DMS79 (cell line): ENCODE measurements around the gene EXOSC10.
"Not testable (repeated sequence)": the region's sequence is repeated elsewhere in the genome, so short reads cannot be mapped to it uniquely, and the experiment has no call there.

Experiments
- DNase-seq: peaks from one replicate; lab custom pipeline; 2025; lab: John Stamatoyannopoulos, UW

EXOSC10 gene

DNA sequence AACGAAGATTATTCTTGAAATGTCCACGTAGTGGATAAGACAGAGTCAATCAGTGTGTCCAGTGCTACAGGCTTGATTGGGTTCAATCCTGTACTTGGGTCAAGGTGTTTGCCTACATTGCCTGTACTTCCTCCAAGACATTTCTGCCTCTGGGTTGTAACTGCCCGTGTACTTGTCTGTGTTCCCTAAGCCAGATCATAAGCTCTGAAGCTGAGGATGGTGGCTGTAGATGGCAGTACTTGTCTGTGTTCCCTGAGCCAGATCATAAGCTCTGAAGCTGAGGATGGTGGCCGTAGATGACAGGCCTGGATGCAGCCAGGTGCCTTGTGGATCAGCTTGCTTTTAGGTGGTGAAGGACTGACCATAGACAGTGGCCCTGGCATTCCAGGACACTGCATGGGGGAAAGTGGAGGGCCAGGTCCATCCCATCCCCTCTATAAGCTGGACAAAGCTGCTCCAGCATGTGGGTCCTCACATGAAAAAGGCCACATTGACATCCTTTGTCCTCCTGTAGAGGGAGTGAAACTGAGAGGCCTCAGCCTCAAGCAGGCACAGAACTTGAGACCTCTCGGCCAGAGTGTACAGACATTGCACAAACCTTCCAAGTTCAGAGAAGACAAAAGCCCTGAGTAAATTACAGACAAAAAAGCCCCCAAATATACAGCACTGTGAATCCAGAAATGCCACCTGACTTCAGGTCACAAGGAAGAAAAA is 37.9 kb downstream of the EXOSC10 start:
- no peak for DNase-seq

DNA sequence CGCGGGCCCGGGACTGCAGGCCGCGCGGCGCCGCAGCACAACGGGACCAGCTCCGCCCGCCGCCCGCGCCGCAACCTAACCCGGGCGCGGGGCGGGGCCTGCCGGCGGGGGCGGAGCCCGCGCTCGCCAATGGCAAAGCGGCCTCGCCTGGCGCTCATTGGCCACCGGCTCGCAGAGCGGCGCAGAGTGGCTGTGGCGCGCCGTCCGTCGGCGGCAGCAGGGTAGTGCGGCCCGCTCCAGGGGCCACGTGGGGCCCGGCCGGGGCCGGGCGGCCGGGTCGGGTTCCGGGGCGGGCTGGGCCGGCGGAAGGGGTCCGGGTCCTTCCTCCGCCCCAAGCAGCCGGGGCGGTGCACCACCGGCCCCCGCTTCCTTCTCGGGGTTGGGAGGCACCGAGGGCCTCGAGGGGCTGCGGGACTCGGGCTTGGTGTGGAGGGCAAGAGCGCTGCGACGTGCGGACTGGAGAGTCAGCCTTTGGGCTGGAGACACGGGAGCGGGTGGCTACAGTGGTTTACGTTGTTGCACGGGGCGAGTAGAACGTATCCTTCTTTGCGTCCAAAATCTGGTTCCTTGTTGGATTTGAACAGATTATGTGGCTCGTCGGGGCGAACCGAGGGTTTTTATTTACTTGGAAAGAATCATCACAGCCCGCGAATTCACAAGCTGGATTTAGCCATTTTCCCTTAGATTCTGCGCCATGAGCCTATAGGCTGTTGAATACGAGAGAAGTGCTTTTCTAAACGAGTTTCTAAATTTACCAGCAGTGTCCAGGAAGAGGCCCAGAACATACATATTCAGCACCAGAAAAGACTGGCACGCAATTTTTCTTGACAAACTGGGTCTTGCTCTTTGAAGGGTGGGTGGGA is 39.5 kb downstream of the EXOSC10 start, which contains the start of gene SRM:
SRM (minus strand) TSS at position 51 of the 863 bp plus-strand sequence. CDS start 75 bp downstream, outside the sequence.
- DNase-seq: peak; percentile 69

DNA sequence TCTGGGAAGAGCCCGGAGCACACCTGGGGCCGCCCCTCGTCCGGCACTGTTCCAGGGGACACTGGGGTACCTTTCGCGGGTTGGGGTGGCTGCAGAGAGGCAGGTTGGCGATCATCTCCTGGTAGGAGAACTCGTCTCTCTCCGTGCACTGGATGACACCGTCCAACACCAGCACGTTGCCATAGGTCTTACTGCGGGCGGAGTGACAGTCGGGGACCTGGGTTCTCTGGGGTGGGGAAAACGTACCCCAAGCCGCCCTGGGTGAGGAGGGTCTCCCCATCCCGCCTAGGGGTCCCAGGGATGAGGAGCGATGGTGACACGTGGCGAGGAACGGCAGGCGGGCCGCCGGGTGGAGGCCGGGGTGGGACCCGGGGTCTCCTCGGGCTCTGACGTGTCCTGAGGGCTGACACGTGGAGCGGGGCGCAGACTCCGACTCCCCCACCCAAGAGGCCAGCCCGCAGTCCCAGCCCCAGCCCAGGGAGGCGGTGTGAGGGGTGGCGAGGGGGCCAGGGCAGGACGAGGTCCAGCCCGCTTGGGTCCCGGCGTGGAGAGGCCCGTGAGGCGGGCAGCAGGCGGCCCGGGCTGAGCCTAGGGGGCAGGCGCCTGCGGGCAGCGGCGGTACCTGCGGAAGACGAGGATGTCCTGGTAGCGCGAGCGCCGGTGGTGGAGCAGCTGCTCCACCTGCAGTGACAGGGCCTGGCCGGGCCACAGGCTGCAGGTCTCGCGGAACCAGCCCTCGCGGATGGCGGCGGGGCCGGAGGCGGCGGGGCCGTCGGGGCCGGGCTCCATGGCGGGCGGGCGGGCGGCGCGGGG is 40.3 kb downstream of the EXOSC10 start:
- no peak for DNase-seq

DNA sequence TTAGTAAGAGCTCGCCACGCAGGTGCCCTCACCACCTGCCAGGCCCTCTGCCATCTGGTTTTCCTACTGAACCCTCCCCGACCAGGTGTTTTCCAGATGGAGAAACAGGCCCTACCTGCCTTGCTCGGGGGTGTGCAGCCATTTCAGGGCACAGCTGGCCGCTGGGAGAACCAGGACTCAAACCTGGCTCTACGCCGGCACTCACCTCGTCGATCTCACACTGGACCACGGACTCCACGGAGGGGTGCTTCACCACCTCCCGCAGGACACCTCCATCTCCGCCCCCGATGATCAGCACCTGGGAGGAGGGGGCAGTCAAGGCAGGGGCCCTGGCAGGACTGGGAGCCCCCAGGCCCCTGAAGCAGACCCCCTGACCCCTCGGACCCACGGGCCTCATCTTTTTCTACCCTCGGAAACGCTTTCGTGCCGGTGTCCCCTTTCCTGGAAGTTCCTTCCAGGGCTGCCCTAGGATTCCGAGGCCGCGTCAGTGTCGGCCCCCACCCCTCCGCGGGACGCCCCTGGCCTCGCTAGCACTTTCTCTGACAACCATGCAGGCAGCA is 41.0 kb downstream of the EXOSC10 start:
- peak; percentile 78 for DNase-seq

DNA sequence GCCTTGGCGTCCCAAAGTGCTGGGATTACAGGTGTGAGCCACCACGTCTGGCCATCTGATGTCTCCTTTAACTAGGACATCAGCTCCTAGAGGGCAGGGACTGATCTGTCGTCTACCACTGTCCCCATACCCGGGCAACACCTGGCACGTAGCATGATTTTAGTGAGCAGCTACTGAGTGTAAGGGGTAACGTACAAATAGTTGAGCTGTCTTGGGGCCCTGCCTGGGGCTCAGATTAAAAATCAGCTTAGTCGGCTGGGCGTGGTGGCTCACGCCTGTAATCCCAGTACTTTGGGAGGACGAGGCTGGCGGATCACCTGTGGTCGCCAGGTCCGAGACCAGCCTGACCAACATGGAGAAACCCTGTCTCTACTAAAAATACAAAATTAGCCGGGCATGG is 41.6 kb downstream of the EXOSC10 start:
- DNase-seq: no peak

DNA sequence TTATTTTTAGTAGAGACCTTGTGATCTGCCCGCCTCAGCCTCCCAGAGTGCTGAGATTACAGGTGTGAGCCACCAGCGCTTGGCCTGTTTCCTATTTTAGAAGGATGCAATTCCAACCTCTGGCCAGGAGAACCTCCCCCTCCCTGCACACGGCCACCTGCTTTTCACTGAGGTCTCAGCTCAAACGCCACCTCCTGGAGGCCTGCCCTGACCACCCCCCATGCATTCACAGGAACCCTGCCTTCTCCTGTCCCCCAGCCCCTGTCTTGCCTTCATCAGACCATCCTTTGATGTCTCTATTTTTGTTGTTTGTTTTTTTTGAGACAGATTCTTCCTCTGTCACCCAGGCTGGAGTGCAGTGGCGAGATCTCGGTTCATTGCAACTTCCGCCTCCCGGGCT is 42.2 kb downstream of the EXOSC10 start:
- DNase-seq: no peak

DNA sequence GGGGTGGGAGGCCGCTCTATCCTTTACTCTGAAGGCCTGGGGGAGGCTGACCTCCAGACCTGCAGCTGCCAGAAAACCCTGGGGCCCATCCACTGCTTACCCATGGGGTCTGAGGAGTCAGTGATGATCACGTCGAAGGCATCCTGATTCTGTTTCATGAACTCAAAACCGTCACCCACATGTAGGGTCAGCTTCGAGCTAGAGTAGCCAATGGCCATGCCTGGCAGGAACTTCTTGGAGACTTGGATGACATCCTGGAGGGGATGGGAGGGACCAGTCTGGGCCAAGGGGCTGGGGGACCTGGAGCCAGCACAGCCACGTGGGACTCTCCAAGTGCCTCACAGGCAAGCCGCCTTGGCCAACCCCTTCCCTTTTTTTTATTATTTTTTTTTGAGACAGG is 43.2 kb downstream of the EXOSC10 start:
- no peak for DNase-seq

DNA sequence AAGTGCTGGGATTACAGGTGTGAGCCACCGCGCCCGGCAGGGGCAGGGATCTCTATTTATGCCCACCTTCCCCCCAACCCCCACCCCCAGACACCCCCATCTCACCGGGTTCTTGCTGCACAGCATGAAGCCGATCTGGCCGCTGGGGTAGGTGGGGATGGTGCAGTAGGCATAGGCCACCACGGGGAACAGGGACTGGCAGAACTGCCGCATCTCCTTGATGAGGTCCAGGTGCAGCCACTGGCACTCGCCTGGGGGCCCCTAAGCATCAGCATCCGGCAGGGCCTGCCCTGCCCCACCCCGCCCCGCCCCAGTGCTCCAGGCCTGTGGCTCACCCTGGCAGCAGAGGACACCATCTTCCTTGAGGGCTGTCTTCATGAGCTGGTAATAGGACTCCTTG is 44.0 kb downstream of the EXOSC10 start:
- DNase-seq: no peak

DNA sequence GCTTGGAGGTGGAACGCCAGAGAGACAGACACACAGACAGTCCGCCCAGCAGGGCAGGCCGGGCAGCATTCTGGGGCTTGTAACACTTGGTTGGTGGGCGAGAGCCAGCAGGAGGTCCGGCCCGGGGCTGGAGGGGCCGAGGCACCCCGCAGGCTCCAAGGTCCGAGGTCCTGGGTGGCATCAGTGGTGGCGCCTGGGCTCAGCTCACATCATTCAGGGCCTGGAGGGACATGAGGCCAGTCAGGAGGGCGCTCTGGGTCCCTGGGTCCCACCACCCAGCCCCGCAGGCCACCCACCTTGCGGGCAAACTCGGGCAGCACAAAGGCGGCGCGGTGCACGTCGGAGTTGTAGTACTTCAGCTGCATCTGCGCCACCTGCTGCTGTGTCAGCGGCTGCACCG is 45.0 kb downstream of the EXOSC10 start:
- DNase-seq: no peak

DNA sequence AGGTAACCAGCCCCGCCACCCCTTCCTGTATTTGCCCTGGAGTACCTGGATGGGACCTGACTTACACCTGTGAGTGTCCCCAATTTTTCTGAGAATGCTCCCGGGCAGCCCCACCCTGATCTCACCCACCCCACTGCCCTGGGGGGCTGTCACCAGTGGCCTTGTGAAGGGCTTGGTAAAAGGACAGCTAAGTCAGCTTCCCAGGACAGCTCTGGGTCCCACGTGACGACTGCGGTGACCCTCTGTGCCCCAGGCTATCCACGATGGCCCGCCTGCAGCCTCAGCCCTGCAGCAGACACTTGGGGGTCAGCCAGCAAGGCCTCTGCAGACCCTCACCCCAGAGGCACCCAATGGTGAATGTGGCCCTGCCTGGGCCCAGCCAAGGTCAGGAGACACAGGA is 45.5 kb downstream of the EXOSC10 start:
- no peak for DNase-seq

DNA sequence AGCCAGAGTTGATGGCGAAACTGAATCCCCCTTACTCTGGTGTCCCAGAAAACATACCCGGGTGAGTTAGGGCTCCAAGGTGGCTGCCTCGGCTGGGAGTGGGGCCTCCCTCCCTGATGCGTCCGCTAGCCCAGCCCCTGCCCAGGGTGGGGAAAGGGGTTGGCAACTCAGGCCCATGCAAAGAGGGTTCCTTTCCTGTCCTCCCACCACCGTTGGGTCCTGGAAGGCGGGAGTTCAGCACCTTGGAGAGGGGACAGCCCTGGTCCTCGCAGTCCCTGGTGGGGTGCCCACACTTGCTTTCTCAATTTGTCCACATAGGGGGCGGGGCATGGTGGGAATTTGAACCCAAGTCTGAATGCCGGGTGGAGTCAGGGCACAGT is 45.9 kb downstream of the EXOSC10 start:
- no peak for DNase-seq

DNA sequence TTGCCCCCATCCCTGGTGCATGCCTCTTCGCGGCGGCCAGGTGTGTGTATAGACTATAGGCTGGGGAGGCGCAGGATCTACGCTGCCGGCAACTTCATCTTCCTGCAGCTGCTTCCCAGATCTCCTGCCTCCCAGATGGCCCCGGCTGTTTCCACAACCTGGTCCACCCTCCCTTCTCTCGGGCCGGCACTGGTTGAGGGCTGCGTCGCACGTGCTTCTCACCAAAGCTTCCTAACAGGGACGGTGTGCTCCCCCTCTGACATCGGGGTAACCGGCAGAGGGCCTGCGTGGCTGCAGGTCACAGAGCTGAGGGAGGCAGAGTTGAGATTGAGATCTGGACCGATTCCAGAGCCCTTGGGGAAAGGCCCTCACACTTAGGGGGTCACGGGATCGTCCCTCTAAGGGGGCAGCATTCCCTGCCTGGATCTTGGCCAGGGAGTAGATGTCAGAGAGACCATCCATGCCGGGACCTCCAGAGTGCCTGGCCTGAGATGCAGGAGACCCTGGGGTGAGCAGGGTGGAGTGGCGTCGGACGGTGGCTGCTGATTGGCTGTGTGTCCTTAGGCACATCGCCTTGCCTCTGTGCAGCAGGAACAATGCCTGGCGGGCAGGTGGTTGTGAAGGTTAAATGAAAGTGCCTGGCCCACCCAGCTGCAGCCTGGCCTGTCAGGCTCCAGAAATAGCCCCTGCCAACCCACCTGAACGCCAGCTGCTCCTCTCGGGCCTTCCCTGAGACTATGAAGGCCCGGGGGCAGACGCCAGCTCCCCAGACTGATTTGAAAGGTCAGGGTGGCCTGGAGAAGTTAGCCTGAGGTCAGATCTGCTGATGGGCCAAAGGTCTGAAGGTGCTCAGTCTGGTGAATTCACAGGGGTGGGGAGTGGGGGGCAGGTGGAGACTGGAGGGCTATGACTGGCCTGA is 46.6 kb downstream of the EXOSC10 start:
- no peak for DNase-seq

DNA sequence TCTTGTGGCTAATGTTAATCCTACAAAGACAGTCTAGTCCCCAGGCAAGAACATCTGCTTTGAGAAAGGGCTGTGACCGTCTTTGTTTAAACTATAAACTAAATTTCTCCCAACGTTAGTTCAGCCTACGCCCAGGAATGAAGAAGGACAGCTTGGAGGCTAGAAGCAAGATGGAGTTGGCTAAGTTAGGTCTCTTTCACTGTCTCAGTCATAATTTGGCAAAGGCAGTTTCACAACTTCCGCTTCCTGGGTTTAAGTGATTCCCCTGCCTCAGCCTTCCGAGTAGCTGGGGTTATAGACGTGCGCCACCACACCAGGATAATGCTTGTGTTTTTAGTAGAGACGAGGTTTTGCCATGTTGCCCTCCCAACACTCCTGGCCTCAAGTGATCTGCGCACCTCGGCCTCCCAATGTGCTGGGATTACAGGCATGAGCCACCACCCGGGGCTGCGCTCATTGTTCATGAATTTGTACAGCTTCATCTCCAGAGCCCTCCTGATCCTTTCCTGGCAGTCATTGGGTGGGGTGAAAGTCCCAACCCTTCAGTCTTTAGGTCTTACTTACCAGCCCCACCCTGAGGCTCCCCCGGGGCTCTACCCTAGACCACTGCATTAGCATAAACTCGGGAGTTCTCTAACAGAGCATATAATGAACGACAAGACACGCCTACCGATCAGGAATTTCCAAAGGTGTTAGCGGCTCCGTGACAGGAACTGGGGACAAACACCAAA is 47.7 kb downstream of the EXOSC10 start:
- no peak for DNase-seq

DNA sequence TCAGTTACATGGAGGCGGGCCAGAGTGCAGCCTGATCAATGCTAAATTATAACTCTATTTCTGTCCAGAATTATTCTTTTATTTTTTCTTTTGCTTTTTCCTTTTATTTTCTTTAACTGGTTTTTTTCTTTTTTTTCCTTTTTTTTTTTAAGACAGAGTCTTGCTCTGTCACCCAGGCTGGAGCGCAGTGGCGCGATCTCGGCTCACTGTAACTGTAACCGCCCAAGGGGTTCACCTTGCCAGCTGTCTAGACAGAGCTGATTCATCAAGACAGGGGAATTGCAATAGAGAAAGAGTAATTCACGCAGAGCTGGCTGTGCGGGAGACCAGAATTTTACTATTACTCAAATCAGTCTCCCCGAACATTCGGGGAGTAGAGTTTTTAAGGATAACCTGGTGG is 48.5 kb downstream of the EXOSC10 start:
- DNase-seq: not testable (repeated sequence)

DNA sequence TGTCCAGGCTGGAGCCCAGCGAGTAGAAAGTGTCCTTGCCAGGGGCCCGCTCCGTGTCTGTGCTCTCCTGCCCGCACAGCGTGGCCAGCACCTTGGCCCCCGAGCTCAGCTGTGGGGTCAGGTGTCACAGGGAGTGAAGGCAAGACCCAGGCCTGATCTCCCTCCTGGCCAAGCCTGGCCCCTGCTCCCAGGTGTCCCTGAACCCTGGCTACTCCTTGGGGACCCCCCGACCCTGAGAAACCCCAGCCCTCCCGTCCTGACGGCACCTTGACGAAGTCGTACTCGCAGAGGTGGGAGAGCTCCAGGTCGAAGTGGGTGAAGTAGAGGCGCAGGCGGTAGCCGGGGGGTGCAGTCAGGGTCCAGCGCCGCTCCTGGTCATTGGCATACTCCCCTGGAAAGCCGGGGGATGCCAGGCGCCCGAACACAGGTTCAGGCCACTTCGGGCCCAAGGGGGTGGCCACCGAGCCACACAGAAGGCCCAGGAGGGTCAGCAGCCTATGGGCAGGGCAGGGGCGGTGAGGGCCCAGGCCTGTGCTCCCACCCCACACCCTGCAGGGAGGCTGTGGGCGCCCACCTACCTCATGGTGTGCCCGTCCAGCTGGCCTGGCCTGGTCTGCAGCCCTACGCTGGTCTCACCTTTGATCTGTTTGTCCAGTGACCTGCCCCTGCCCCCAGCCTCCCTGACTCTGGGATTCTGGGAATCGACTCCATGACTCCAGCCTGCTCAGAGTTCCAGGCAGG is 52.9 kb downstream of the EXOSC10 start, which contains the start of gene MASP2:
MASP2 (minus strand) TSS at position 615 of the 741 bp plus-strand sequence; CDS start at position 583, 32 bp downstream.
- no peak for DNase-seq

DNA sequence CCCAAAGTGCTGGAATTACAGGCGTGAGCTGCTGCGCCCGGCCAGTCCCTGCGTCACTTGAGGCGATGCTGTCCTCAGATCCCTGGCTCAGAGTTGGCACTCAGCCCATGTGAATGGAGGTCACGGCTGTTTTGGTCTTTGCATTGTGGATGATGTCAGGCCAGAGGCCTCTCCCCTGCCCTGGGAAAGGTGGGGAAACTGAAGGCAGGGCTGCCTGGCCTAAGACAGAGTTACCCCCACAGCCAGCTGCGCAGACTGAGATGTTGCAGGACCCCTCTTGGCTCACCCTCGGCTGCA is 53.5 kb downstream of the EXOSC10 start:
- no peak for DNase-seq

DNA sequence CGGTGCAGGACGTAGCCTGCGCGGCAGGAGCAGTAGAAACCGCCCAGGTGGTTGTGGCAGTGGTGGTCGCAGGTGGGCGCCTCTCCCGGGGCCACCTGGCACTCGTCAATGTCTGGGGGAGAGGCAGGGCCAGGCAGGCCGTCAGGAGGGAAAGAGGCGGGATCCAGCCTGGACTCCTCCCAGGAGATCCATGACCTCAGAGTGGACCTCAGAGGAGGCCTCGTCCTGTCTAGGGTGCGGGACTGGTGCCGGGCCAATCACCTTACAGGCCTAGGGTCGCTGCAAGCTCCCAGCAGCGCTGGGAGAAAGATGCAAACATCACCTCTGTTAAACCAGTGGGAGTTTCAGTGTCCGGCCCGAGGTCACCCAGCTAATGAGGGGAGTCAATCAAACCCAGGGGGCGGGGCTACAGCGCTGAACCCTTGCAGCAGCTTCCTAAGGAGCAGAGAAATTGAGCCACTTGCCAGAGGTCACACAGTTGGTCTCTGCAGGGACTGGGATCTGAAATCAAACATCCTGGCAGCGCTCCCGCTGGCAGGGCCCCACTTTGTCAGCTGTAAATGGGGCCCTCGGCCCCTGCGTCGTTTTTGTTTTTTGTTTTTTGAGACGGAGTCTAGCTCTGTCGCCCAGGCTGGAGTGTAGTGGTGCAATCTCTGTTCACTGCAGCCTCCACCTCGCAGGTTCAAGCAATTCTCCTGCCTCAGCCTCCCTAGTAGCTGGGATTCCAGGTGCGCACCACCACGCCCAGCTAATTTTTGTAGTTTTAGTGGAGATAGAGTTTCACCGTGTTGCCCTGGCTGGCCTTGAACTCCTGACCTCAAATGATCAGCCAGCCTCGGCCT is 54.0 kb downstream of the EXOSC10 start:
- DNase-seq: peak; percentile 12

DNA sequence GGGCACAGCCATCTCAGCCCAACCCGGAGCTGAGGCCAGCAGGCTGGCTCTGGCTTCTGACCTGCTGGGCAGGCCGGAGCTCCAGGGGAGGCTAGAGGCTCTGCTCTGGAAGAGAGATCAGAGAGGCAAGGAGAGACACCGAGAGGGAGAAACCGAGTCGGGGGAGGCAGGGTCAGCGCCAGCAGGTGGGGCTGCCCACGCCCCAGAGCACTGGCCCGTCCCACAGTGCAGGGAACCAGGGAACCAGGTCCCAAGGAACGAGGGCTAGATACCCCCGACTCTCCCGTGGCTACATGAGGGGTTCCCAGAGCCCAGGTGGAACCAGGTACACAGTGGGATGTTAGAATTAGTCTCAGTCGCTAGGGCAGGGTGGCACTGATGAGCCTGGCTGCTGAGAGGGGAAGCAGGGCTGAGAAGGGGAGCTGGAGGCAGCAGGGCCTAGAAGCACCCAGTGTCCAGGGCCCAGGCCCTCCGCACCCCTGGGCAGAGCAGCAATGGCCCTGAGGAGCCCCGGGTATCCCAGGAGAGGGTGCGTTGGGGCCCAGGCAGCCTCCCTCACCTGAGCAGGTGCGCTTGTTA is 54.7 kb downstream of the EXOSC10 start:
- no peak for DNase-seq
